ENCODE data around the gene WDR72.

- no peak for TF ChIP-seq EP300 (IDR thresholded peaks at IDR 0.05)
- no peak for TF ChIP-seq CTCF (IDR thresholded peaks at IDR 0.05)
- TF ChIP-seq POLR2A (IDR thresholded peaks at IDR 0.05; ENCODE audit: low read depth): no peak
- TF ChIP-seq POLR2AphosphoS5 (IDR thresholded peaks at IDR 0.05): no peak
Measured at GRCh38 chr15:53591041-53591440, 168.4 kb downstream of the WDR72 start.
